T47D (cell line): Measurements from ENCODE around the gene PON3.

Experiments used
- DNase-seq, 2 experiments: peaks; one replicate each; pipeline versions ENCODE4 v3.0.0 to v3.0.0-alpha.2; 2011 to 2012; ENCODE audit warnings: low read depth in 1 of 2, low spot score in 1 of 2
- JUND ChIP-seq: IDR thresholded peaks from 2 replicates; pipeline ENCODE4 v1.6.1; 2012; ENCODE audit warnings: low read depth
- in situ Hi-C: cut with HindIII; loops from 2 replicates; pipeline ENCODE4 v1.10.0; 2016; ENCODE audit warnings: low sequenced_read_pairs, low pct_unique_long_range_greater_than_20kb

PON3 gene

DNA sequence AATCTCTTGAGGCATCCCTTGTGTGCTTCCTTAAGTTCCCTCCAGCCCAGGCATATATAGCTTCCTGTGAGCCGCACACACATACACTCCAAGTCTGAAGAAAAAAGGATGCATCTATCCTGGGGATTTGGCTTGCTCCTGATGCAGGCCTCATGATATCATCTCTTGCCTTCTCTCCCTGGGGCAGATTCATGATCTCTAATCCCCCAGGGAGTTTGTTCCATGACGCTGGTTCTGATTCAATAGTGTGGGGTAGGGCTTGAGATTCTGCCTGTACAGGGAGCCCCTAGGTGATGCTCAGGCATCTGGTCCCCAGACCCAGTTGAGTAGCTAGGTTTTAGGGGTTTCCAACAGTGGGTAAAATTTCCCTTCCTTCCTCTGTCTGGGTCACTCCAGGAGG is 73.3 kb downstream of the PON3 start:
- in situ Hi-C loops, result no loop called here
- no peak for DNase-seq
- no peak for TF ChIP-seq JUND

DNA sequence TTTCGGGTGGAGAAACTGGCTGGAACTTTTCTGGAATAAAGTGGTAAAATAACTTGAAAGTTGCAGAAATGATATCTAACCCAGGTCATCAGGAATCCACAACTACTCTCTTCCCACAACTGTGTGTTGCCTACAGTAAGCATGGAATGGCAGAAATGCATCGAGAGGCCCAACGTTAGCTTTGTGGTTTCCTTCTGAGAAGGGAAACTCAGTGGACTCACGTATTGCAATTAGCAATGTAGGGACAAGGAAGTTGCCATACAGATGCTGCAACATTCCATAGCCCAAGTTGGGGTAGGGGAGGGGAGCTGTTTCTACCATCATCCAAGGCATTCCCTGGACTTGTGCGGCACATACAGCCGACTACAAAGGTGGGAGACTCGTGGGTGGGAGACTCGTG is 73.8 kb downstream of the PON3 start:
- TF ChIP-seq JUND, result no peak
- in situ Hi-C loops, result no loop called here
- no peak for DNase-seq

DNA sequence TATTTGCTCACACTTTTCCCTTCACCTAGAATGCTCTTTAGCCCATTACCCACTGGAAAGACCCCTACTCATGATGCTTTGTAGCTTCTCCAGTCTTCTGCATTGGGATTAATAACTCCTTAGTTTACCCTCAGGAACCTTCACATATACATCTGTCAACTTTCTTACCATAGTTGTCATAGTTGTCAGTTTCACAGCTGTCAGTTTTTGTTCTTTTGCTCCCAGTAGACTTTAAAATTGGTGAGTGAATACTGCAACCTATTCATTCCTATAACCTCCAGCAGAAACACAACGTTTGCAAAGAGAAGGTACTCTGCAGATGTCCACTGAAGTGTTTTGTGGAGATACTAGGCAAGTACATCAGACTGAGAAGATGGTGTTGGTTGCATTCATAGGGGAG is 74.5 kb downstream of the PON3 start:
- in situ Hi-C loops, result no loop called here
- TF ChIP-seq JUND, result no peak
- no peak for DNase-seq

DNA sequence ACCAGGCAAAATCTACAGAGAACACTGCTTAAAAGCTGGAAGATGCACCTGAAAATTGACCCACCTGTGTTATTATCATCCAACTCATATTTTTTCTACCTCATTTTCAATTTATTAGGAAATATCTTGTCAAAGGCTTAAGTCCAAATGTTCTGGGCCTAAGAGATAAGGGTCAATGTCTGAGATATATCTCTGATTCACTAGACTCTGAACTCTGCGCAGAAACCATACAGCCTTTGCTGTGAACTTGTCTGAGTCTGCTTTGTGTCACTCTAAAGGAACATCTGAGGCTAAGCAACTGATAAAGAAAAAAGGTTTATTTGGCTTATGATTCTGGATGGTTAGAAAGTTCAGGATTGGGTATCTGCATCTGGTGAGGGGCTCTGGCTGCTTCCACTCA is 75.5 kb downstream of the PON3 start:
- in situ Hi-C loops, result no loop called here
- no peak for DNase-seq
- no peak for TF ChIP-seq JUND

DNA sequence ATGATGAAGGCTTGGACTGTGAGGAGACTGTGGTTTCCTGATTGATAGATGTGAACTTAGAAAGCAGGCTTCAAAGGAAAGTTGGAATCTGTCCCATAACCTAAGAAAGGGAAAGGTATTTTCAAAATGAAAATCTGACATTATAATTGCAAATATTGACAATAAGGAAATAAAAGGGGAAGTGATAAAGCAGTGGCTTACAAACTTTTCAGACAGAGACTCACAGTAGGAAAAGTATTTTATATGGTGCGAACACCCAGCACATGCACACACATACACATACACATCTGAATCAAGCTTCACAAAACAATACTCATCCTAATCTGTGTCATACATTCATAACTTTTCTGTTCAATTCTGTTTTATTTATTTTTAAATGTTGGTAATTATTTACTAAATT is 76.6 kb downstream of the PON3 start:
- in situ Hi-C loops, result no loop called here
- TF ChIP-seq JUND, result no peak
- no peak for DNase-seq

- in situ Hi-C loops, result no loop called here
- DNase-seq, result no peak
- no peak for TF ChIP-seq JUND
Measured at GRCh38 chr7:95318501-95319100, 77.6 kb downstream of the PON3 start.

- TF ChIP-seq JUND, result no peak
- in situ Hi-C loops, result no loop called here
- no peak for DNase-seq
Measured at GRCh38 chr7:95317966-95318365, 78.2 kb downstream of the PON3 start.

- TF ChIP-seq JUND, result no peak
- in situ Hi-C loops, result no loop called here
- no peak for DNase-seq
Measured at GRCh38 chr7:95317546-95317945, 78.6 kb downstream of the PON3 start.

DNA sequence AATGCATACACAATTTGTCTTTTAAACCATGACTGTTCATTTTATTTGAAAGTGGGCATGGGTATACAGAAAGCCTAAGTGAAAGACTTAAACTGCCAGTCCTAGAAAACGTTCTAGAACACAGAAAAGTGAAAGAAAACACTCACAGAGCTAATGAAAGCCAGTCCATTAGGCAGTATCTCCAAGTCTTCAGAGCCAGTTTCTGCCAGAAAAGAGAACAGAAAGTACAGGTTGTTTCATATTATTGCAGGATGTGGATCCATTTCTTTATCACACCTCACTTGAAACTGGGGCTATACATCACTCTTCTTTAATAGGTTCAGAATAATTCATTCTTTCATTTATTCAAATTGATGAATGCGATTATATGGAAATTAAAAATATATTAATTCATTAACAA is 79.6 kb downstream of the PON3 start:
- in situ Hi-C loops, result no loop called here
- DNase-seq, result no peak

DNA sequence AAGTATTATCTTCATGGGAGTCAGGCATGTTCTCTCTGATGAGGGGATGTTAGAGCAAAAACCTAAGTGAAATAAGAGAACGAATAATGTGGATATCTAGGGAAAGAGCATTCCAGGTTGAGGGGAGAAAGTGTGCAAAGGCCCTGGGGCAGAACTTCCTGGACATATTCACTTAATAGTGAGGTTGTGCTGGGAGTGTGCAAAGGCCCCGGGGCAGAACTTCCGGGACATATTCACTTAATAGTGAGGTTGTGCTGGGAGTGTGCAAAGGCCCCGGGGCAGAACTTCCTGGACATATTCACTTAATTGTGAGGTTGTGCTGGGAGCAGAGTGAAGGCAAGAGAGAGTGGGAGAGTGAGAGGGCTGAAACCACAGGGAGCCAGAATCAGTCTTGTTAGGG is 83.6 kb downstream of the PON3 start:
- no peak for TF ChIP-seq JUND
- DNase-seq, result no peak
- in situ Hi-C loops, result no loop called here

More for the DNA sequence above, 79.6 kb downstream of the PON3 start:
- TF ChIP-seq JUND, result no peak

GRCh38 chr7:95311389-95311788 is 84.8 kb downstream of the PON3 start:
- no peak for DNase-seq
- TF ChIP-seq JUND, result no peak
- in situ Hi-C loops, result no loop called here

- in situ Hi-C loops, result no loop called here
- TF ChIP-seq JUND, result no peak
- no peak for DNase-seq
Measured at GRCh38 chr7:95309951-95310350, 86.2 kb downstream of the PON3 start.
